Jurkat, Clone E6-1 (cell line): ENCODE measurements around the gene GLYATL1. TPM values are rescaled to one million over a fixed set of nuclear protein-coding genes. Genes with fewer than 3 reads are reported as not detected.

ENCODE experiments used
- DNase-seq: peaks from one replicate; pipeline ENCODE4 v3.0.0-alpha.2; 2011; ENCODE audit warnings: low read depth, low spot score
- H3K4me3 ChIP-seq: 2 replicates; pipeline ENCODE4 v1.5.1; 2011; ENCODE audit warnings: mild to moderate bottlenecking, low read length, control low read depth, moderate library complexity
- polyA plus RNA-seq: library from polyadenylated mRNA; unstranded; fragments of >200 nt; gene quantifications from one replicate; pipeline ENCODE4 v1.2.1, GENCODE V29; 2012; ENCODE audit warnings: missing spikeins; ENCODE audit not compliant: insufficient read length, insufficient read depth

Gene GLYATL1
- not detected for polyA plus RNA-seq

- H3K4me3 ChIP-seq = no peak within 1 kb of the TSS
- DNase-seq = no peak
These were observed at the start of gene GLYATL1 for GRCh38 chr11:58939277-58939676. GLYATL1 (plus strand) TSS chr11:58939488; CDS start chr11:58947088, 7,600 bp downstream.

GRCh38 chr11:58893899-58894298, 45.4 kb upstream of the GLYATL1 start:
- DNase-seq = no peak
- H3K4me3 ChIP-seq = no peak overlapping the region

- no peak for DNase-seq
- no peak overlapping the region for H3K4me3 ChIP-seq
These were observed 41.2 kb upstream of the GLYATL1 start for GRCh38 chr11:58898106-58898505.

GRCh38 chr11:58900479-58901420, 38.5 kb upstream of the GLYATL1 start:
- no peak overlapping the region for H3K4me3 ChIP-seq
- DNase-seq = peak; percentile 45

GRCh38 chr11:58902881-58903280, 36.4 kb upstream of the GLYATL1 start:
- no peak overlapping the region for H3K4me3 ChIP-seq
- no peak for DNase-seq

GRCh38 chr11:58905011-58905720, 34.1 kb upstream of the GLYATL1 start:
- no peak overlapping the region for H3K4me3 ChIP-seq
- no peak for DNase-seq

GRCh38 chr11:58905721-58906547, 33.4 kb upstream of the GLYATL1 start:
- DNase-seq = no peak
- H3K4me3 ChIP-seq = no peak overlapping the region

- no peak overlapping the region for H3K4me3 ChIP-seq
- no peak for DNase-seq
These were observed 31.5 kb upstream of the GLYATL1 start for GRCh38 chr11:58907780-58908179.

- H3K4me3 ChIP-seq = no peak overlapping the region
- DNase-seq = no peak
These were observed 27.2 kb upstream of the GLYATL1 start for GRCh38 chr11:58912124-58912523.

GRCh38 chr11:58913685-58914084, 25.6 kb upstream of the GLYATL1 start:
- DNase-seq = no peak
- H3K4me3 ChIP-seq = no peak overlapping the region

- no peak overlapping the region for H3K4me3 ChIP-seq
- DNase-seq = no peak
These were observed 24.3 kb upstream of the GLYATL1 start for GRCh38 chr11:58914821-58915543.

- DNase-seq = no peak
- H3K4me3 ChIP-seq = no peak overlapping the region
These were observed 22.7 kb upstream of the GLYATL1 start for GRCh38 chr11:58916637-58917036.

GRCh38 chr11:58917159-58917783, 22.0 kb upstream of the GLYATL1 start:
- H3K4me3 ChIP-seq = no peak overlapping the region
- DNase-seq = no peak

- H3K4me3 ChIP-seq = no peak overlapping the region
- no peak for DNase-seq
These were observed 19.7 kb upstream of the GLYATL1 start for GRCh38 chr11:58919561-58919960.

GRCh38 chr11:58919980-58920379, 19.3 kb upstream of the GLYATL1 start:
- H3K4me3 ChIP-seq = no peak overlapping the region
- DNase-seq = peak; percentile 49

GRCh38 chr11:58921778-58922390, 17.4 kb upstream of the GLYATL1 start:
- H3K4me3 ChIP-seq = no peak overlapping the region
- DNase-seq = no peak

GRCh38 chr11:58922479-58922878, 16.8 kb upstream of the GLYATL1 start:
- H3K4me3 ChIP-seq = no peak overlapping the region
- DNase-seq = no peak

- DNase-seq = peak; percentile 70
- H3K4me3 ChIP-seq = peak overlapping the region; percentile 2; the same call in 1 of the 2 replicates
These were observed 15.9 kb upstream of the GLYATL1 start for GRCh38 chr11:58923300-58923788.
